Middle frontal gyrus (tissue), 1 donor: Measurements from ENCODE around the gene PLPPR1.
"Not testable (repeated sequence)": the region's sequence is repeated elsewhere in the genome, so short reads cannot be mapped to it uniquely, and the experiment has no call there.

ENCODE experiments used
- DNase-seq: peaks from one replicate; pipeline ENCODE4 v3.0.0-alpha.2; 2015; ENCODE audit warnings: low spot score; ENCODE audit errors: extremely low spot score

The PLPPR1 gene

GRCh38 chr9:101028346-101029314 is at the start of gene PLPPR1:
Gene PLPPR1, plus strand, starts transcription at chr9:101028727.
- peak; percentile 74 for DNase-seq

GRCh38 chr9:100989731-100990130 is 38.8 kb upstream of the PLPPR1 start:
- DNase-seq = no peak

DNA sequence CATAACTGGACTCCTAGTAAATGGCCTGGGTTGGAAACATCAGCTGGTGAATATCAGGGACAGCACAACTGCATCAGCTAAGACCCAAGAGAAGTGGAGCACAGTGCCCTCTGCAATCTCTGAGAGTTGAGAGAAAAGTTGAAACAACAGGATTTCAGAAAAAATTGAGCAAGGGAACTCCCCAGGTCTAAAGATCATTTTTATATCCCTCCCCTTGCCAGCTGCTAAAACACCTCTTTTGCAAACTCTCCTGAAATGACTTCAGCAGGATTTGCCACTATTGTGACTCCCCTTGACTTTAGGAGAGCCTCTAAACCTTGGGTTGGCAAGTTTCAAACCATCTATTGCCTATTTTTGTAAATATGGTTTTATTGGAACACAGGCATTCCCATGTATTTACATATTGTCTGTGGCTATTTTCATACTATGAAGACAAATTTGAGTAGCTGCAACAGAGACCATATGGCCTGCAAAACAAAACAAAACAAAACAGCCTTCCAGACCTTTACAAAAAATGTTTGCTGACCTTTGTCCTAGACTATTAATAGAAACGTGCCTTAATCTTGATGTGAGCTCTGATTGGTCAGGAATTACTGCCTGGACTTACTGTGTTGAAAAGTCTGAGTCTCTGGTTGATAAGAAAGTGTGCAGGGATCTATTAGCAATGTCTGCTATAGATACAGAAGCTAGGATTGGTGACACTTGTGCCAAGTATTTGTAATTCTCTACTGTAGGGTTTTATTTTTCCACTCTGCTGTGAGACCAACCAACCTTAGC is 37.7 kb upstream of the PLPPR1 start:
- no peak for DNase-seq

- DNase-seq = no peak
Observed at GRCh38 chr9:100992632-100993031, 35.9 kb upstream of the PLPPR1 start.

DNA sequence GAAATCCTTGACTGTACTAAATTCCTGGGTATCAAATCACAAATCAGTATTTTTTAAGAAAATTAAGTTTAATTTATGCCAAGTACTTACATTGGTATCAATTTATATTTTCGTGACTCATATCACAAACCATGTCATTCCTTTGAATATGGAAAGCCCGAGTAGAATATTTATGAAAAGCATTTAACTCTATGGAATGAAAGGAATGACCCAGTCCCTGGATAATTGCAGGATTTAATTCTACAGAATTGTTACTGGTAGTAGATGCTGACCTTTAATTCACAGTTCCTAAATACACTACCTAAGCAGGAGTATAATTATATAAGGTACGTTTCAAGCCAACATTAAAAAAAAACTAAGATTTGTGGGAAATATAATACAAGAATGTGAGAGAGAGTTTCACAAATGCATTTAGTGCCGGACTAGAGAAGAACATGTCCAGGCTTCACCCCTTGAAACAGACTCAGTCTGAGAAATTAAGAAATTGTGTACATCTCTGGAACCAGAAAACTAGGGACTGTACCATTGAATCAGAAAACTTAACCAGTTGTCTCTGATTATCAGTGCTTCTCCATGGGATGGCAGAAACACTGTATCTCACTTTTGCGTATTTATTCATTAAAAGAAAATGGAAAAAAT is 28.5 kb upstream of the PLPPR1 start:
- DNase-seq = no peak

- DNase-seq = no peak
Observed at GRCh38 chr9:101005246-101005645, 23.3 kb upstream of the PLPPR1 start.

DNA sequence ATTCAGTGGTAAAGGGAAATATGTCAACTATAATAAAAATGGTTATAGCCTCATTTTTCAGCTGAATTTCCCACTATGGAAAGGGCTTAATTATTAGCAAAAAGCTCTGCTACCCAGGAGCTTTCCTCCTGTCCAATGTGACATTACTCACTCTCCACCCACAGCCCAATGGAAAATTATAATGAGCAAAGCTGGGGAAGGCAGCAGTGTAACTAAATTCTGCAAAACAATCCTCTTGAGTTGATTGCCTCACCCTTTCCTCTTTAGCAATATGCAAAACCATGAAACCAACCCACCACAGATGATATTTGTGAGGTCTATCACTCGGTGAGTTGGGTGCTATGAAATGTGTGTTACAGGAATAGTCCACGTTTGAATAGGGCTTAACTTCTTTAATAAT is 14.0 kb upstream of the PLPPR1 start:
- no peak for DNase-seq

DNA sequence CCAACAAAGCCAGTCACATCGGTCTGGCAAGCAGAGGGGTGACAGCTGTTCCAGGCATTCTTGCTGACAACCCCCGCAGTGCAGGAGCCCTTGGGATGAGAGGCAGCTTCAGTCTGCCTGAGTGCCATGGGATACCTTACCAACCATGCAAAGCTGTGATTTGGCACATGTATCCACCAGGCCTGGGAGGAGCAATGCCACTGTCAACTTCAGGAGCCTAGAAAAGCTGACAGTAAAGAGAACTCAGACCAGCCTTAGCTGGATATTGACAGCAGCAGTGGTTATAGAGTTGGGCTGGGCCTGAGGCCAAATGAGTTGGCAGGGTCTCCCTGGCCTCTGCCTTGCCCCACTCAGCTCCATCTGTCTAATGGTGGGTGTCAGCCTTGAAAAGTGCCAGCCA is 10.1 kb upstream of the PLPPR1 start:
- DNase-seq = no peak

DNA sequence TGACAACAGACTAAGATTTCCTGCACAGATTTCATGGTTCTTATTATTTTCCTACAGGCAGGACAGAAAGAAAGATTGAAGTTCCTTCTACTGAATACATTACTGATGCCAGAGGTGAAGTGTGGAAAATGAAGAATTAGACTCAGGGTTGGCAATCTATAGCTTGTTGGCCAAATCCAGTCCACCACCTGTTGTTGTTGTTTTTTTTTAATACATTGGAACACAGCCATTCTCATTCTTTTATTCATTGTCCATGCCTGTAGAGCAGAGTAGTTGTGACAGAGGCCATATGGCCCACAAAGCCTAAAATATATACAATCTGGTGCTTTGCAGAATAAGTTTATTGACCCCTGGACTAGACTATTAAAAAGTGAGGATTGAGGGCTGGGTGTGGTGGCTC is 5.8 kb upstream of the PLPPR1 start:
- no peak for DNase-seq

- DNase-seq = no peak
Observed at GRCh38 chr9:101025940-101026339, 2.6 kb upstream of the PLPPR1 start.

- DNase-seq = no peak
Observed at GRCh38 chr9:101026824-101027223, 1.7 kb upstream of the PLPPR1 start.

DNA sequence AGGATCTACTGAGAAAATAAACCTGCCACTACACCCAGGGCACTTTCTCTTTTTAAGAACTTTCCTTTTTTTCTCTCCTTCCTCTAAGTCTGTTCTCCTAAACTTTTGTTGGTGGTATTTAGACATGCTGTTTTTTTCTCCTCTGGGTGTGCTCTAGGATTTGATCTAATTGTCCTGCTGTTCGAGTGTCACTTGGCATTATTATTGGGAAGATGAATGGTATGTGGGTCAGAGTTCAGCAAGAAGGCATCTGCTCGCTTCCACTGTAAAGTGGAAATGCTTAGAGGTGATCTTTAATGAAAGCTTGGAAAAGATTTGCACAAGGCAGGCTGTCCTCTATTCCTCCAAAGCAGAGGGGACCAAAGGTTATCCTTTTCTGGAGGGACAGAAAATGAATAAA is 1.3 kb upstream of the PLPPR1 start:
- no peak for DNase-seq

GRCh38 chr9:101027733-101028345 is 688 bp upstream of the PLPPR1 start:
- DNase-seq = no peak

DNA sequence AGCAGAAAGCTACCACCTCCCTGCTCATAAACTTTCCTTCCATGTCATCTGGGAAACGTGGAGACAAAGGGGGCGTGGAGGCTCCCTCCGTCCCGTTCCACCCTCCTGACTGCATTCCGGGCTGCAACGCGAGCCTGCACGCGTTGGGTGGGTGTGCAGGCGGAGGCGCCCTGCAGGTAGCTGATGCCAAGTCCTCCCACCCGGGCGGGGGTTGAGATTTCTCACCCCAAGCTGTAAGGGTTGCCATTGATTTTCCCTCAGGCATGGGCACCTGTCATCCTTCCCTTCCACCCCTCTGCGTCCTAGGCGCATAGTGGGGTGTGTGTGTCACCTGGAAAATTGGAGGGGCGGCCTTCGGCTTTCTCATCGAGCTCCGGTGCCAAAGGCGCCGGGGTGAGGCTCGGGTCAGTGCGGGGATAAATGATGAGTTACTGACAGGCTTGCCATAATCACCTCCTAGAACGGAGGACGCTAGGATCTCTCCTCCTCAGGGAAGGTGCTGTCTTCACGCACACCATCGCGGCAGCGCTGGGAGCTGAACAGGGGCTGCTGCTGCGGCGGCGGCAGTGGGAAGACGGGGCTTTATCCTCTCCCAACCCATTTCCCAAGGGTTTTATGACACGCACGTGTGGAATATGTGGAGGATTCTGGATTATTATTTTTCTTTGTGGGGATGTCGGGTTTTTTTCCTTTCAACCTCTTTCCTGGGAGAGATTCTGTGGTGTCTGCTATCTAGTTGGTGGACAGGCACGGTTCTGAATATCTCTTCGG is 973 bp downstream of the PLPPR1 start:
- no peak for DNase-seq

DNA sequence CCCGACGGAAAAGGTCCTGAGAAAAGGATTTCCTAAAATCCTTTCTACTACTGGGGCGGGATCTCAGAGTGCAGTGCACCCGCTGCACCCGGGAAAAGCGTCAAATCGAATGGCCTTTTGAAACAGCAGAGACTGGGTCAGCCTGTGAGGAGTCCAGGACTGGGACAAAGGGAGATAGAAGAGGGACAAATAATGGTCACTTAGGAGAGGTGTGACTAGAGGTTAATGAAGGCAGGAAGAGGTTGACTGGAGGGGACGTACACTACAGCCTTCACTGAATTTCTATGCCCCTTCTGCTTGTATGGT is 1.5 kb downstream of the PLPPR1 start:
- no peak for DNase-seq

DNA sequence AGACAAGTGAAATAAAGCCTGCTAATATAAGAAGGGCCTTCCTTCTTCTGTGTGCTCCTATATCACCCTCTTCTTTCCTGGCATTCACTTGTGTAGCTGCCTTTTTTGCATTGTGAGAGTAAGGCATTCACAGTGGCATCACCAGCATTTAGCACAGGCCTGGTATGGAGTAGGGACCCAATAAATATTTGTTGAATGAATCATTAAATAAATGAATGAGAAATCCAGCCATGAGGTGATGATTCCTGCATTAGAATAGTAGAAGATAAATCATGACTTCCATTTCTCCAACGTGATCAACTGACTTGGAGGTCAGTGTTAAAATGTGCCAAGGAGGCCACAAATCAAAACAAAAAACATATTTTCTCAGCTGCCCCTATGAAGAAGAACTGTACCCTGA is 3.9 kb downstream of the PLPPR1 start:
- DNase-seq = no peak

- no peak for DNase-seq
Observed at GRCh38 chr9:101034222-101034621, 5.7 kb downstream of the PLPPR1 start.

GRCh38 chr9:101035098-101035497 is 6.6 kb downstream of the PLPPR1 start:
- no peak for DNase-seq

DNA sequence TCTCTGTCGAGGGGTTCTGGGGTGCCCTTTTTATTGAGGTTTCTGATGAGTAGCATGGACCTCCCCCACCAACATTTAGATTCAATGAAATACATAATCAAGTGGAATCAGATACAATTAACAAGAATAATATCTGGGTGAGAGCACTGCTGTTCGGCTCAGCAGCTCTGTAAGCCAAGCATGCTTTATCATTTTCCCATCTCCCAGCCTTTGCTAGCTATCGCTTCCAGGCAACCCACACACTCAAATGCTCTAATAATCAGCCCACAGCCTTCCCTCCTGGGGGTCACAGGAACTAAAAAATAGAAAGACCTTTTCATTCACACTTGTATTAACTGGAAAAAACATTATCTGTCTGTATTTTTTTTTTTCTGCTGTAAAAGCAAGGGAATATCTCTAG is 8.9 kb downstream of the PLPPR1 start:
- no peak for DNase-seq

GRCh38 chr9:101038488-101038887 is 10.0 kb downstream of the PLPPR1 start:
- no peak for DNase-seq

DNA sequence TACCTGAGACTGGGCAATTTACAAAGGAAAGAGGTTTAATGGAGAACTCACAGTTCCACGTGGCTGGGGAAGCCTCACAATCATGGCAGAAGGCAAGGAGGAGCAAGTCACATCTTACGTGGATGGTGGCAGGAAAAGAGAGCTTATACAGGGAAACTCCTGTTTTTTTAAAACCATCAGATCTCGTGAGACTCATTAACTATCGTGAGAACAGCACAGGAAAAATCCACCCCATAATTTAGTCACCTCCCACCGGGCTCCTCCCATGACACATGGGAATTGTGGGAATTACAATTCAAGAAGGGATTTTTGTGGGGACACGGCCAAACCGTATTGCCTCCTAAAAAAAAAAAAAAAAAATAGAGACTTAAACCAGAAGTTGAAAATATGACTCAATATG is 11.1 kb downstream of the PLPPR1 start:
- DNase-seq = not testable (repeated sequence)
